ENCODE data around the gene PARVA. TPM values are rescaled to one million over a fixed set of nuclear protein-coding genes. Genes with fewer than 3 reads are reported as not detected.

The PARVA gene
- polyA plus RNA-seq, 1 experiment: 142 TPM

DNA sequence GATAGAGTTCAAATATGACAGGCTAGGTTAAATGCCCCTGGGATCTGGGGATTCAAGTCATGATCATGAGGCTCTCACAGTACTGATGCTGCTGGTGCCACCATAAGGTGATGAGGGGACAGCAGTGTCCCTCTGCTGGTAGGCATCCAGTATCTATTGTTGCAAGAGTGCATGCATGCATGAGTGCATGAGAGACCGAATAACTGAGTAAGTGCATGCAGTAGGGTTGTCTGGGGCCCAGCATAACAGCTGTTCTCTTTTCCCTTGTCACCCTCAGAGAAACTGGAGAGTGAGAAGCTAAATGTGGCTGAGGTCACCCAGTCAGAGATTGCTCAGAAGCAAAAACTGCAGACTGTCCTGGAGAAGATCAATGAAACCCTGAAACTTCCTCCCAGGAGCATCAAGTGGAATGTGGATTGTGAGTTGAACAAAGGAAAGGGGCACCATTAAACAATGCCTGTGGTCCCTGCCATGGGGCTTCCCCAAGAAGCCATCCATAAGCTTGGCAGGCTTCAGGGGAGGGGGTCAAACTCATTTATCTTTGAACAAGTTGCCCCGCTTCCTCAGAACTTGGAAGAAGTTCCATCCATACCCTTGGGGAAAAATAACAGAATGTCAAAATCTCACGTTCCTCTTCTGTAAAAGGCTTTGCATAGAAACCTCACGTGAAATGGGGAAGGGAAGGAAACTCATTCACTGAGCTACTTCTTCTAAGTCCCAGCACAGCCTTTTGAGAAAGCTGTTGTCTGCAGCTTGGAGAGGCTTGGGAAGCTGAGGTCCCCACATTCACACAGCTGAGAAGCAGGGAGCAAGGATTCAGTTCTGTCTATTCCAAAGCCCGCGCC, 119.0 kb downstream of the PARVA start:
- no peaks in the 10 kb centered on the region for H3K27me3 ChIP-seq (ENCODE audit: control insufficient read depth, insufficient read depth, low read length)
- no peaks in the 10 kb centered on the region for H3K9me3 ChIP-seq (ENCODE audit: control insufficient read depth, insufficient read depth, low read length)
- POLR2A ChIA-PET: no interaction called here
- no peak overlapping the region for H3K4me3 ChIP-seq (ENCODE audit: low read depth, low read length)
- CTCF ChIA-PET: interaction anchor here (0.7 to 1.6 kb wide), 6 partner anchors 10 to 208 kb away, joined by 3 to 6 read pairs (median 4); no protein-coding TSS in a partner anchor
- DNase-seq (ENCODE audit: low read depth, low spot score): no peak
- H3K27ac ChIP-seq (ENCODE audit: low read depth, low read length): no peak overlapping the region
- TF ChIP-seq, protein P1, sequence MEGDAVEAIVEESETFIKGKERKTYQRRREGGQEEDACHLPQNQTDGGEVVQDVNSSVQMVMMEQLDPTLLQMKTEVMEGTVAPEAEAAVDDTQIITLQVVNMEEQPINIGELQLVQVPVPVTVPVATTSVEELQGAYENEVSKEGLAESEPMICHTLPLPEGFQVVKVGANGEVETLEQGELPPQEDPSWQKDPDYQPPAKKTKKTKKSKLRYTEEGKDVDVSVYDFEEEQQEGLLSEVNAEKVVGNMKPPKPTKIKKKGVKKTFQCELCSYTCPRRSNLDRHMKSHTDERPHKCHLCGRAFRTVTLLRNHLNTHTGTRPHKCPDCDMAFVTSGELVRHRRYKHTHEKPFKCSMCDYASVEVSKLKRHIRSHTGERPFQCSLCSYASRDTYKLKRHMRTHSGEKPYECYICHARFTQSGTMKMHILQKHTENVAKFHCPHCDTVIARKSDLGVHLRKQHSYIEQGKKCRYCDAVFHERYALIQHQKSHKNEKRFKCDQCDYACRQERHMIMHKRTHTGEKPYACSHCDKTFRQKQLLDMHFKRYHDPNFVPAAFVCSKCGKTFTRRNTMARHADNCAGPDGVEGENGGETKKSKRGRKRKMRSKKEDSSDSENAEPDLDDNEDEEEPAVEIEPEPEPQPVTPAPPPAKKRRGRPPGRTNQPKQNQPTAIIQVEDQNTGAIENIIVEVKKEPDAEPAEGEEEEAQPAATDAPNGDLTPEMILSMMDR (IDR thresholded peaks at IDR 0.05; ENCODE audit: low read depth, low read length): peak; percentile 31

DNA sequence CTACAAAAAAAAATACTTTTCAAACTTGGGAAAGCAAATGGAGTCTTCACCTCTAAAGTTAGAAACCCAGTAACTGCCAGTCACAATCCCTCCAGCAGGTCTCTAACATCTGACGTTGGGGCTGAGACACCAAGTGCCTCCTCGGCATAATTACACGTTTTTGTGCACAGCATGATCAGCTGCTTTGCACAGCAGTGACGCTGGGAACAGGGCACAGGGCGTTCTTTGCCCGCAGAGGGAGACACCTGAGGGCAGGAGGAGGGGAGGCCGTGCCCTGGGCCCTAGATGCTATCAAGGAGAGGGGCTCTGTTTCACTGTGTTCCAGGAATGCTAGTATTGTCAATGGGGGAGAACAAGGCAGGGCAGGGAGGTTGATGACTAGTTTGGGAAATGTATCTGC, 120.1 kb downstream of the PARVA start:
- POLR2A ChIA-PET: no interaction called here
- Histone ChIP-seq H3K9me3 (ENCODE audit: control insufficient read depth, insufficient read depth, low read length) (no peaks in the 10 kb centered on the region), H3K27me3 (ENCODE audit: control insufficient read depth, insufficient read depth, low read length) (no peaks in the 10 kb centered on the region), H3K4me3 (ENCODE audit: low read depth, low read length) (no peak overlapping the region), H3K27ac (ENCODE audit: low read depth, low read length) (no peak overlapping the region)
- CTCF ChIA-PET: interaction anchor here (1.3 to 1.6 kb wide), 2 partner anchors 11 to 209 kb away, joined by 6 read pairs; no protein-coding TSS in a partner anchor
- TF ChIP-seq, protein P1 (IDR thresholded peaks at IDR 0.05; ENCODE audit: low read depth, low read length): no peak
- DNase-seq (ENCODE audit: low read depth, low spot score): no peak

DNA sequence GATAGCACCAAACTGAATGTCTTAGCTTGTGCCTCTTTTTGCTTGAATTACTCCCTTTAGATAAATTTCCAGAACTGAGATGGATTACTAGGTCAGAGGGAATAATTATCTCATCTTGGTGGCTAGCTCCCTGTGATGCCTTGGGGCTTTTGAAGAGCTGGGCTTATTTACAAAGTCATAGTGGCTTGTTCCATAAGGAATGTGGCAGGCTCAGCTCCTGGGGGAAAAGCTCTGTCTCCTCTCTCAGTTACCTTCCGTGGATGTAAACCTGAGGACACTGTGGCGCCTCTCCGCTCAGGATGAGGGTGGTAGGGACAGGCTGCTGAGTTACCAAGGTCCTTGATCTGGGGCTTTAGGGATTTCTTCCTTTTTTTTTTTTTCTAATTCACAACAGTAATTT, 121.7 kb downstream of the PARVA start:
- ChIA-PET CTCF (no interaction called here), POLR2A (no interaction called here)
- Histone ChIP-seq H3K9me3 (ENCODE audit: control insufficient read depth, insufficient read depth, low read length) (no peaks in the 10 kb centered on the region), H3K4me3 (ENCODE audit: low read depth, low read length) (no peak overlapping the region), H3K27ac (ENCODE audit: low read depth, low read length) (no peak overlapping the region), H3K27me3 (ENCODE audit: control insufficient read depth, insufficient read depth, low read length) (no peaks in the 10 kb centered on the region)
- DNase-seq (ENCODE audit: low read depth, low spot score): no peak
- TF ChIP-seq, protein P1 (IDR thresholded peaks at IDR 0.05; ENCODE audit: low read depth, low read length): no peak

DNA sequence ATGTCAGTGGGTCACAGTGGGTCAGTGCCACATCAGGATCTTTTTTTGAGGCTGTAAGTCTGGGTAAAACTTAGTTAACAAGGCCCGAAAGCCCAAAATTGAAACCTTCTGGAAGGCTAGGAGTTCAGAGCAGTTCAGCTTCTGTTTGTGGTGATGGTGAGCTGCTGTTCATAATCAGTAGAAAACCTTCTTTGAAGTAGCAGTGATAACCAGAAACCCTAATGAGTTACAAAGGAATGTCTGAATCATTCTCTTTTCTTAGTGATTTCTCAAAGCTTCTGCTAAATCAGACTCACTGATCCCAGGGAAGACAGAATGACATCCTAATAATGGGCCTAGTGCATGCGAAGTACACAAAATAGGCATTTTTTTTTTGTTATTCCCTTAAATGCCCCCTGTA, 124.7 kb downstream of the PARVA start:
- Histone ChIP-seq H3K27ac (ENCODE audit: low read depth, low read length) (no peak overlapping the region), H3K4me3 (ENCODE audit: low read depth, low read length) (no peak overlapping the region), H3K27me3 (ENCODE audit: control insufficient read depth, insufficient read depth, low read length) (no peaks in the 10 kb centered on the region), H3K9me3 (ENCODE audit: control insufficient read depth, insufficient read depth, low read length) (no peaks in the 10 kb centered on the region)
- no peak for DNase-seq (ENCODE audit: low read depth, low spot score)
- ChIA-PET CTCF (no interaction called here), POLR2A (no interaction called here)
- TF ChIP-seq, protein P1 (IDR thresholded peaks at IDR 0.05; ENCODE audit: low read depth, low read length): no peak

DNA sequence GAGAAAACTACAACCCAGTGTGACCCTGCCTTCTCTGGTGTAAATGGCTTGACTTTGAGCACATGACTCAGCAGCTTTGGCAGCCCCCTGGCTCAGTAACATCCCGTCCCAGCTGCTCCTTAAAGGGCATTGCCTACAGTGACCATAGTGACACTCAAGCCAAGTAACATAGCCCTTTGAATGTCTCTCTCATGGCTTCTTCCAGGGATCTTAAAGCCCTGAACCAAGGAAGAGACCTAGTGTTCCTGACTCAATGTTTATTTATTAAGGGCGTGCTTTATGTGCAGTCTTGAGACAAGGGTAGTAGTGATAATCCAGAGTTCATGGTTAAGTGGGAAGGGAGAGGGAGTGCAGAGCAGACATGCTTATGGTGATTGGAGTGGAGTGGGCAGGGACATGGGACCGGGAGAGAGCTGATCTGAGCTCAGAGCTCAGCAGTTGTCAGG, 125.7 kb downstream of the PARVA start:
- Histone ChIP-seq H3K27me3 (ENCODE audit: control insufficient read depth, insufficient read depth, low read length) (no peaks in the 10 kb centered on the region), H3K27ac (ENCODE audit: low read depth, low read length) (no peak overlapping the region), H3K9me3 (ENCODE audit: control insufficient read depth, insufficient read depth, low read length) (no peaks in the 10 kb centered on the region), H3K4me3 (ENCODE audit: low read depth, low read length) (no peak overlapping the region)
- POLR2A ChIA-PET: no interaction called here
- CTCF ChIA-PET: interaction anchor here (1.2 kb wide), 1 partner anchor 173 kb away, joined by 3 read pairs; no protein-coding TSS in a partner anchor
- TF ChIP-seq, protein P1 (IDR thresholded peaks at IDR 0.05; ENCODE audit: low read depth, low read length): no peak
- no peak for DNase-seq (ENCODE audit: low read depth, low spot score)
